Measurements from ENCODE around the gene SEMG2.

Gene SEMG2

DNA sequence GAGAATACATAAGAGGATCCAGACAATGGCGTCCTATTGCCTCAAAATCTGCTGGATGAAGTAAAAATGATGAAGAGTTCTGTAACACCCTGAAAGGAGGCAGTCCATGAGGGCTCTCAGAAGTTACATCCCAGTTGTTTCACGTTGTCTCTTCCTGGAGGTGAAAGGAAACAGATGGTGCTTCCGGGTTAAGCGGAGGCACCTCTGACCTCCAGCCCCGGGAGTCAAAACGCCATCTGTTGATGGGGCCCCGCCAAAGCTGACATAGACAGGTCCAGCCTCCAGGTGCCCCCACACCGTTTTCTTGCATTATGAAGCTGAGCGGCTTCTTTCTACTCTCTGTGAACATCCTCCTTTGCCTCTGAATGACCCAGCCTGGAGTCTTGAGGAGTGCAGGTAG lies 9.5 kb downstream of the SEMG2 start:
- no peak for DNase-seq

DNA sequence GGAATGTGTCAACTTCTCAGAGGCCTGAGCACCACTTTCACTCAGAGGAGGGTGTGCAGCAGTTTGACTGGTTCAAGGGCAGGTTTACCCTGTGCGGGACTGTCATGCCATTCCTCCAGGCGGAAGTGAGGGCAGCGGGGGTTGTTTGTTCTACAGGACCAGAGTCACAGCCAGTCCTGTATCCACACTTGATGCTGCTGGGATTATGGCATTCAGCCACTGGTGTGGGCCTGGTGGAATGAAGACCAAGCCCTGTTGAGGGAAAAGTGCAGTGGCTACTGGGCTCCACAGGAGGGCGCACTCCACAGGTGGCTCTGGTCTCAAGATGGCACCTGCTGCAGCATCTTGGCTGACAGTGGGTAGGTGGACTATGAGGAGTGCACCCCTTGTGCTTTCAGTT lies 14.8 kb downstream of the SEMG2 start:
- no peak for DNase-seq

DNA sequence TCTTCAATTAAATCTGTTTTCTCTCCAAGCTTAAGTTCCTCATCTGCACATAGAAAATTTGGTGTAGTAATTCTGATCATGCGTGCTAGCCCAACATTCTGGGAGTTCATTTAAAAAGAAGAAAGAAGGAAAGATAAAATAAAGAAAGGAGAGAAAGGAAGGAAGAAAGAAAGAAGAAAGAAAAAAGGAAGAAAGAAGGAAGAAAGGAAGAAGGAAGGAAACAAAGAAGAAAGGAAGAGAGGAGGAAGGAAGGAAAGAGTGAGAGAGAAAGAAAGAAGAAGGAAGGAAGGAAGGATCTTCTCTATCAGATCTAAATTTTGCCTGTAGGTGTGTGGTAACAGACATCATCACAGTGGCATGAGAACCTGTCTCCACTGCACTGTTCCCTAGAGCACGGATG lies 17.0 kb downstream of the SEMG2 start:
- DNase-seq: no peak

DNA sequence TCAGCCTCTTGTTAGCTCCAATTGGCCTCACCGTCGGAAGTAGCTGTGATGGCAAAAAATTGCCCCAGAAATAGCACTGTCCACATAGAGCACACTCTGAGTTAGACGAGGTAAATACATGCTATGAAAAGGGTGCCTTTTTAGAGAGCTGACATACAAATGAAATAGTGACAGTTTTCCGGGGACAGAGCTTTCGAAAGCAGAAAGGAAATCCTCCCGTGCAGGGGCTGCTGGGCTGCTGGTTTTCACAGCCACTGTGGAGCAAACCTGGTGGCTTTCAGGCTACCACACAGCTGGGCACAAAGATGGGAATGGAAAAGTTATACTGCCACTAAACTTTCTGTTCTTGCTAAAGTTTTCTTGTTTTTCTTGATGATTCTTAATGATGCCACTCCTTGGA lies 24.9 kb downstream of the SEMG2 start:
- no peak for DNase-seq

DNA sequence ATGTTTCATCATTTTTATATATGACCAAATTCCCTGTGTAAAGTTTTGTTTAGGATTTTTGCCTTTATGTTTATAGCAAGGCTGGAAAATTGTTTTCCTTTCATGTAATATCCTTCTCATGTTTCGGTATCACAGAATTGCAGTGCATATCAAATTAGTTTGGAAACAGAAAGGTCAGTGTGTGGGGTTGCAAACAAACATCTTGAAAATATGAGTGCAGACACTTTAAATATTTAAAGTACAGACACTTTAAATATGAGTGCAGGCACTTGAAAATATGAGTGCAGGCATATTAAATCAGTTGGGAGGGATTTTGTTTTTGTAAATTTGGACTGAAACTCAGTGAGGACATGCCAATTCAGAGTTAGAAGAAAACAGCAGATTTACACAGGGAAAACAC lies 26.7 kb downstream of the SEMG2 start:
- no peak for DNase-seq

DNA sequence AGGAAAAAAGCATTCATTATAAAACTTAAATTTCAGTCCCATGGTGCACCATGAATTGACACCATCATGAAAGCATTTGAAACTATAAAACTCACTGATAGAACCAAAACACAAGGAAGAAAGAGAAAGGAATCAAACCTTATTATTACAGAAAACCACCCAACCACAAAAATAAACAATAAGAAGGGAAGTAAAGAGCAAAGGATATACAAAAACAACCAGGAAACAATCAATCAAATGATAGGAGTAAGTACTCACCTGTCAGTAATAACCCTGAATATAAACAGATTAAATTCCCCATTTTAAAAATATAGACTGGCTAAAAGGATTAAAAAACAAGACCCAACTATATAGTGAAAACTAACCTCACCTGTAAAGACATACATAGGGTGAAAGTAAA lies 27.4 kb downstream of the SEMG2 start:
- no peak for DNase-seq

DNA sequence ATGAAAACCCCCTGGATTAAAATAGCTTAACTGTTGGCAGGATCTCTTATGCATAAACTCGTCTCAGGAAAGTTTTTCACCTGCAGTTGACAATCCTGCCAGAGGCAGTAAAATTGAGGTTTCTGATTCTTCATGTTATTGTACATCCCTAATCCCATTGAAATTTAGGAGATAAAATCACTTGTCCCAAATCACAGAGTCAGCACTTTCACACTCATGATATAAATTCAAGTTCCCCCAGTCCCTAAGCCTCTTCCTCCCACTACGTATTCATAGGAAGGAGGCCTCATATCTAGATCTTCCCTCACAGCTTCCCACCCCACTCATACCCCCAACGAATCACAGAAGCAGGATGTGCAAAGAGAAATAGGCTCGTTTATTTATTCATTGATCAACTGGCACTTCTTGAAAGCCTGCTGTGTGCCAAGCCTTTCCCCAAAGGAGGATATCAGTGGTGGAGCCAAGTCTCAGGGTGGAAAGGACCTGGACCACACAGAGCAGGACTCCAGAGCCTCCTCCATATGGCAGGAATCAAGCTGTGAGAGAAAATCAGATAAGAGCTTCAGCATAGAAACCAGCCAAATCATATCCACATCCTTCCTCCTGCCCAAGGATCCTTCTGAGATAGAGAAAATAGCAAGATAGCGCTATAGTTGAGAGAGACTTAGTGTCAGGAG lies 30.8 kb downstream of the SEMG2 start:
- no peak for DNase-seq

DNA sequence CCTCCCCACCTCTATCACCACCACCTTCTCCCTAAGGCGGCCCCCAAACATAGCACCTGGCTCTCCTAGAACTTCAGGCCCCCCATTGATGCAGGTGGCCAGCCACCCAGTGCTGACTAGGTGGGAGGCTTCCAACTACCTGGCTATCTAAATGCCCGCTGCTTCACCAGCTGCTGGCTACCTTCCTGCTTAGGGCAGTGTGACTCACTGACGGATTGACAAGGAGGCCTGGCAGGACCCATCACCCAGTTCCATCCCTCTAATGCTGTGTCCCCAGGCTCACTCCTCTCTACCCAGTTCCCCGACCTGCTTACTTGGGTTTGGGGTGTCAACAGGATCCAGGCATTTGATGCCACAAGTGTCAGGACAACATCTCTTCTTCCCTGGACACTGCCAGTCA lies 32.1 kb downstream of the SEMG2 start:
- no peak for DNase-seq

DNA sequence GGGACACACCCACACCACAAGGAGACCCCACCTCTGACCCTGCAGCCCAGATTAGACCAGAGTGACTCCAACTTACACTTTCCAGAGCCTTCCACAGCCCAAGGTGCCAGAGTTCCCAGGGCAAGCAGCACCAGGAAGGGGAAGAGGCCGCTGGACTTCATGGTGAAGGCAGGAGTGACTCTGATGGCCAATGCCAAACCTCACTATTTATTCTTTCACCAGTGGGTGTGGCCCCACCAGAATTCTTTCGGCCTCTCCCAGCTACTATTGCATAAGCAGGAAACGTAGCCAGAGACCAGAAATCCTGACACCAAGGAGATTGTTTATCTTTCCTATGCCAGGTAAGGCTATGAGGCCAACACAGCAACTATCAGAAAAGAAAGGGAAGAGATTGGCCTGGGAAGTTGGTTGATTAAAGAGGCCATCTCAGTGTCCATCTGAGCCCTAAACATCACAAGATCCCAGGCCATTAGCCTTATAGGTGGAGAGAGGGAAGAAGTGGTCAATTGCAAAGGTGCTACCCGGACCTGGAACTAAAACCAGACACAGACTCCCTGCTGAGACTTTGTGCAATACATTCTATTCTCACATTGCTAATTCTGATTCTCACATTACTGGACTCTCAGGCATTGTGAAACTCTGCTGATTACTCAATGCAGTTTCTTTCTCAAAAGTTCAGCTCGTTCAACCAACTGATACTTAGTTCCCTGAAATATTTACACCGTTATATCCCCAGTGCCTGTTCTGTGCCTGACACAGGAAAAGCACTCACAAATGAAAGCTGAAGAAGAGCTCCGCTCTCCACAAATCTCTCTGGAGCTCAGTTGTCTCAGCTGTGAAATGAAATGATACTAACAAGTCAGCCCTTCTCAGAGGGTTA lies 33.5 kb downstream of the SEMG2 start, which contains the start of gene SLPI:
Gene SLPI, minus strand, starts transcription at position 182 of the 880 bp plus-strand sequence. Its CDS starts 21 bp downstream, at position 161.
- no peak for DNase-seq

DNA sequence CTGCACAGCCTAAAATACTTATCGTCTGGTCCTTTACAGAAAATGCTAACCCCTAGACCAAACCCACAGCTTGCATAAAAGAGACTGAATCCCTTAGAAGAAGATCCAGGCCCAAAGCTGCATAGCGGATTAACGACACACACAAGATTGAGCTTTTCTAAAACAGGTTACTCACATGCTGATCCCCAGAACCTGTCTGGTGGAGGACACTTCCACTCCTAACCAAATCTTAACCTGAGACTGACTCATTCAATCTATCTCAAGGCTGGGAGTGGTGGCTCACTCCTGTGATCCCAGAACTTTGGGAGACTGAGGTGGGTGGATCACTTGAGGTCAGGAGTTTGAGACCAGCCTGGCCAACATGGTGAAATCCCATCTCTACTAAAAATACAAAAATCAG lies 36.0 kb downstream of the SEMG2 start:
- DNase-seq: no peak

DNA sequence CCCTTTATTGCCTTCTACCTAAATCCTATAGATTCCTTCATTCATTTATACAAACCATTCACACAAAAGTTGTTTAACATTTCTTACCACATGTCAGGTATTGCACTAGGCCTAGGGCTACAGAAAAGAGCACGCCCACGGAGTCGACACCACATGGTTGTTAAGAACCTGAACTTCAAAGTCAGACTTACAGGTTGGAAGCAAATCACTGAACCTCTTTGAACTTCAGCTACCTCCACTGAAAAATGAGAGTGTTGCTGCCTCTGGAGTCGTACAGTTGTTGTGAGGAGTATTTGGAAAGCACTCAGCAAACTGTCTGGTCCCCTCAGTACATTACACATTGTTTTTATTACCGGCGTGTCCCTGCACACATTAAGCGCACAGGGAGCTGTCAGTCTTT lies 36.5 kb downstream of the SEMG2 start:
- no peak for DNase-seq

DNA sequence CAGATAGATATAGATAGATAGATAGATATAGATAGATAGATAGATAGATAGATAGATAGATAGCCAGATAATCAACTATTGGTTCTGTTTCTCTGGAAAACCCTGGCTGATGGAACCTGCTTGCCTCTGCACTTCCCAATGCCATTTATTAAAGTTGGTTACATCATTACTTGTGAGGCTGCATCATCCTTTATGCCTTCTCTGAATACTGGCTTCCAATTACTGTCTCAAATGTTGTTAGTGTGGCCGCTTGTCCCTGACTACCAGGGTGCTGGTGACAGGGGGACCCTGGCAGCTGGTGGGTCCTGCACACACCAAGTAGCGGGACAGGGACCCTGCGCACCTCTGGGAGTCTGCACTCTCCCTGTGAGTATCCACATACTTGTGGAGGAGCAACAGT lies 37.1 kb downstream of the SEMG2 start:
- DNase-seq: no peak

DNA sequence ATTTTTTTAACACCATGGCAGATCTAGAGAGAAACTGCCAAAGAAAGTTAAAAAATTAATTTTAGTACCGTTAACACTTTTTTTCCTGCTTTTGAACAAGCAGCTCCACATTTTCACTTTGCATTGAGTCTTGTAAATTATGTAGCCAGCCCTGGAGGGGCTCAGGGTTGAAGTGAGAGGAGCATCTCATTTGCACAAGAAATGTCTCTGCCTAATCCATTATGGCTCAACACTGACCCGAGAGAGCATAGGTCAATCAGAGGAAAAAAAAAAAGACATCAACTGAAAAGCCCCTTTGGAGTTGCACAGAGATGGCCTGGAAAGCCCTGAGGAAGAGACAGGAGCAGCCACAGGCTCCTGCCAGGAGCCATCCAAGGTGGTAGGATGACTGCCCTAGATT lies 37.5 kb downstream of the SEMG2 start:
- no peak for DNase-seq

DNA sequence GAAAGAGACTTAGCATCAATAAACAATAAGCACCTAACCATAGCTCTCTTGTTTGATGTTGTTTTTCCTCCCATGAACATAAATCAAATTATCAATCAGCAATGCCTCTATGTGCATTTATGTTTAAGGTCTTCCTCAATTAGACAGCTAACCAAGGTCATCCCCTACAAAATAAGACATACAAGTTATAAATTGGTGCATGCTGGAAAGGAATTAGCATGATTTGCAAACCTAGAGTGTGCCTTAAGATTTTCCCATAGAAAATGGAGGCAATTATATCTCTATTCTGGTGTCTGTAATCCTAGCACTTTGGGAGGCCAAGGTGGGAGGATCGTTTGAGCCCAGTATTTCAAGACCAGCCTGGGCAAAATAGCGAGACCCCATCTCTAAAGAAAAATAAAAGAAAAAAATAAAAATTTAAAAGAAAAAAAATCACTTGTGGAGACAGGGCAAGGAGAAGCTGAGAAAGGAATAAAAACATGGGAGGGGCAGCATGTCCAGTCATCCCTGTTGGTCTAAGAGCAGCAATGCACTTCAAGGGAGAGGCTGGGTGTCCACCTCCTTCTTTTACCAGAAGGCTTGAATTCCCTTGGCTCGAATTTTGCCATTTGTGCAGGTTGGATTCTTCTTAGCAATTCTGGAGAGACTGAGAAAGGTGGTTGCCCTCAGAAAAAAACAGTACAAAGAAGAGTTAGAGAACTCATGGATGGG lies 42.5 kb downstream of the SEMG2 start:
- DNase-seq: no peak

DNA sequence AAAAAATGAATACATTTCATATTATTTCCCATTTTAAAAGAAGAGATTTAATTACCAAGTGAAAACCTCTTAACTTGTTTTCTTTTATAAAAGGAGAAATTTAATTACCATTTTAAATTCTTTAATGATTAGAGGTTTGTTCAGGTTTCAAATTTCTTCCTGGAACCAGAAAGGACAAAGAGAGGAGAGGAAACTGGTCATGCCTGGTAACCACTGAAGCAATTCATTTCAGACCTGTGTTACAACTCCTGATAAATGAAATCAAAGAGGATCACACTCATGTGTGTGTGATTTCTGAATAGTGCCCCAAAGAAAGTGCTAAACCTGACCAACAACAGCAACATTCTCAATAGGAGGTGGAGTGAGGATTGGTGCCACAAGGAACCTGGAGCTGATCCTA lies 45.8 kb downstream of the SEMG2 start:
- DNase-seq: no peak

DNA sequence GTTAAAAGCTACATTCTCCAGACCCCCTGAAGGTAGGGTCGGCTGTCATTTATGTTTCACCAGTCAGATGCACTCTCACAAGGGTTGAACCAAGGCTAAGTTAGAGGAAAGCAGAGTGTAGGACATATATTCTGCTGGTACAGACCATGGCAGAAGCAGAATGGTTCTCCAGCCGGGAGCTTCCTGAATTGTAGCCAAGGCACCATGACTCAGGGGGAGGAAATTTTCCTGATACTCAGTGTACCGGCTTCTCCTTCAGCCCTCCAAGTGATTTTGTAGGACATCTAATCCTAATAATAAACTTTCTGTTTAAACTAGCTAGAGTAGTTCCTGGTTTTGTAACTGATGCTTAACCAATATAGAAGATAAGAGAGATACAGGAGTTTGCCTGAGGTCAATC lies 47.4 kb downstream of the SEMG2 start:
- no peak for DNase-seq

DNA sequence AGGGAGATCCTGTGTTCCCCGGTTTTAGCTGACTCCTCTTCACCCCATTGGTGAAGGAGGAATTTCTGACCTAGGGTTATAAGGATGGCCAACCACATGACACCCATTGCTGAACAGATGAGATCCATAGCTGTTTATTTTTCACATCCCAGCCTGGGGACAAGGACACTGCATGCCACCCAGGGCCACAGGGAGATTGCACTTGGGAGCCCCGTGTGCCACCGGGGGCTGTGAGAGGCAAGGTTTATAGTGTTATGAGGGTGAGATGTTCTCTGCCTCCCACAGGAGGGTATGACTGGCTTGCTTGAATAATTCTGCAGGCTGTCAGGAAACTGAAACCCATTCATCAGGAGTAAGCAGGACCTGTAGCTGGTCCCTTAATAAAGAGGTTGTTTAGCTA lies 47.9 kb downstream of the SEMG2 start:
- DNase-seq: no peak

DNA sequence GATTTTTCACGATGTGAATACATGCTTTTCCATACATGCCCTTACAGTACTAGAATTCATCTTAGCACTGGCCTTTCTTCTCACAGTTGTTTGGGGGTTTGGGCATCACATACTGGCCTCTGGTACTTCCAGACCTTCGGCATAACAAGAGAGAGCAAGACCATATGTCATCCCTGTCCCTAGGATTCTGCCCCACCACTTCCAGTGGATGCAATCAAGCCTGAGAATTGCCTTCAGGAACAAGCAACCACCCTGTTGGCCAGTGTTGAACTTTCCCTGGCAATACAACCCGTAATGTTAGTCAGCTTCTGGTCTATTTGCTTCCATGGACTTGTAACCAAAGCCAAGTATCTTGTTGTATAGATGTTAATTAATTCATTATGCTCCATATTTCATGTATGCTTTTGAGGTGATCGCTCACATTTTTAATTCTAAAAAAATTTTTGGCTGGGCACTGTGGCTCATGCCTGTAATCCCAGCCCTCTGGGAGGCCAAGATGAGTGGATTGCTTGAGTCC lies 48.6 kb downstream of the SEMG2 start:
- no peak for DNase-seq
